ENCODE measurements around the gene HSPD1. TPM values are rescaled to one million over a fixed set of nuclear protein-coding genes. Genes with fewer than 3 reads are reported as not detected.
"Not testable (repeated sequence)": the region's sequence is repeated elsewhere in the genome, so short reads cannot be mapped to it uniquely, and the experiment has no call there.

The HSPD1 gene
- total RNA-seq, 4 donors from 2014 or later, result 76.8 to 258 (median 161) TPM

DNA sequence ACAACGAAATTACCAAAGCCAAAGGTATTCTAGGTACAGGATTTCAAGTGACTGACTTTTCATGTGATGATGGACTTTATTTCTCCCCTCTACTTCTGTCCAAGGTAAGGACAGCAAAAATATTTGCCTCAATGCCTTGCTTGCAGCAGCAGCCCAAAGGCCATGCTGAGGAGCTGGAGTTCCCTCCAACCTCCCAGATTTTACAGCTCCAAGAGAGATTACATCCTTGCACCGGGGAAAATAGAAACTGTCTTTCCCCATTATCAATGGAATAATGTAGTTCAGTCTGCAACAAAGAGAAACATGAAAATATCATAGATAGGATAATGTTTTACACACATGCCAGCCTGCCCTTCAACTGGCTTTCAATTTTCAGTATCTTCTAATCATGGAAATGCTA lies 13.5 kb downstream of the HSPD1 start:
- TF ChIP-seq POLR2A (IDR thresholded peaks at IDR 0.05), result no peak
- TF ChIP-seq, protein P1, sequence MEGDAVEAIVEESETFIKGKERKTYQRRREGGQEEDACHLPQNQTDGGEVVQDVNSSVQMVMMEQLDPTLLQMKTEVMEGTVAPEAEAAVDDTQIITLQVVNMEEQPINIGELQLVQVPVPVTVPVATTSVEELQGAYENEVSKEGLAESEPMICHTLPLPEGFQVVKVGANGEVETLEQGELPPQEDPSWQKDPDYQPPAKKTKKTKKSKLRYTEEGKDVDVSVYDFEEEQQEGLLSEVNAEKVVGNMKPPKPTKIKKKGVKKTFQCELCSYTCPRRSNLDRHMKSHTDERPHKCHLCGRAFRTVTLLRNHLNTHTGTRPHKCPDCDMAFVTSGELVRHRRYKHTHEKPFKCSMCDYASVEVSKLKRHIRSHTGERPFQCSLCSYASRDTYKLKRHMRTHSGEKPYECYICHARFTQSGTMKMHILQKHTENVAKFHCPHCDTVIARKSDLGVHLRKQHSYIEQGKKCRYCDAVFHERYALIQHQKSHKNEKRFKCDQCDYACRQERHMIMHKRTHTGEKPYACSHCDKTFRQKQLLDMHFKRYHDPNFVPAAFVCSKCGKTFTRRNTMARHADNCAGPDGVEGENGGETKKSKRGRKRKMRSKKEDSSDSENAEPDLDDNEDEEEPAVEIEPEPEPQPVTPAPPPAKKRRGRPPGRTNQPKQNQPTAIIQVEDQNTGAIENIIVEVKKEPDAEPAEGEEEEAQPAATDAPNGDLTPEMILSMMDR (IDR thresholded peaks at IDR 0.05), result no peak
- intact Hi-C loops (cut with DNase I; ENCODE audit: low total_unique reads), result no loop called here
- H3K27me3 ChIP-seq, result no peaks in the 10 kb centered on the region
- no peak overlapping the region for H3K27ac ChIP-seq
- H3K9me3 ChIP-seq, result no peaks in the 10 kb centered on the region
- no peak overlapping the region for H3K4me3 ChIP-seq
- no peaks in the 10 kb centered on the region for H3K36me3 ChIP-seq
- H3K4me1 ChIP-seq, result no peaks in the 10 kb centered on the region
- no peak for DNase-seq

DNA sequence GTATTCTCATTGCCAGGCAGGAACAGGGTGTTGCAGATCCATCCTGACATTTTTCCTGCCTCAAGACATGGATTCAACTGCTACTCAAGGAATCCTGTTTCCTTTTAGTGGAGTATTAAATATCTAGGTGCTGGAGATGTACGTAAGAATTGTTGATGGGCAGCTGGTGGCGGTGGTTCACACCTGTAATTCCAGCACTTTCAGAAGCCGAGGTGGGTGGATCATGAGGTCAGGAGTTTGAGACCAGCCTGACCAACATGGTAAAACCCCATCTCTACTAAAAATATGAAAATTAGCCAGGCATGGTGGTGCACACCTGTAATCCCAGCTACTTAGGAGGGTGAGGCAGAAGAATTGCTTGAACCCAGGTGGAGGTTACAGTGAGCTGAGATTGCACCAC lies 15.4 kb downstream of the HSPD1 start:
- intact Hi-C loops (cut with DNase I; ENCODE audit: low total_unique reads); H3K27me3 ChIP-seq; H3K36me3 ChIP-seq; H3K4me1 ChIP-seq; DNase-seq; H3K9me3 ChIP-seq; H3K27ac ChIP-seq; H3K4me3 ChIP-seq: not testable (repeated sequence)

DNA sequence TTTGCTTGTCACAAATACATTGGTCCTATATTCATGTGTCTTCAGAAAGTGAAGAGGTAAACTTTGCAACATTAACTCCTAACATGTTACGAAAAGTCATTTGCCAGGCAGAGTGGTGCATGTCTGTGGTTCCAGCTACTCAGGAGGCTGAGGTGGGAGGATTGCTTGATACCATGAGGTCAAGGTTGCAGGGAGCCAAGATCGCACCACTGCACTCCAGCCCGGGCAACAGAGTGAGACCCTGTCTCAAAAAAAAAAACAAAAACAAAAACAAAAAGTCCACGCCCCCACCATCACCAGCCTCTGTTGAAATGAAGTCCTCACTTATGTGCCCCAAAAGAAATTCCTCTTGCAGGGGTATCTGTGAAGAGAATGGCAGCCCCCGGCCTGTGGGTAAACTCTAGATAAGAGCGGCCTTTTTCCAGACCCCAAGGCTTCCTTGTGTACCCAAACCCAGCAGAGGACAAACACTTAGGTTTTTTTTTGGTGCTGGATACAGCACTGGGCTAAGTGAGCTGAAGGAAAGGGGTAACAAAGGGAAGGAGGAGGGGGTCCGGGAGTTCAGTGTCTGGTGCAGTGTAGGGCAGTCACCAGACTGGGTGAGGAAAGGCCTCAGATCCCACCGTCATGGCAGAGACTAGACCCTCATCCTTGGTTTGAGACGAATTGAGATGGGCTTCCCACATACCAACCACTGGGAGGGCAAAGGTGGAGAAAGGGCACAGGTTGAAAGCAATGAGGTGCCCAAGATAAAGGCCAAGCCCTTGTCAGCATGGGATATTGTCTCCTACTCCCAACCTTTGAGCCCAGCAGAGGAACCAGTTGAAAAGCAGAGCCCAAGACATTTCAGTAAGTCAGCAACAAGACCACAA lies 19.2 kb downstream of the HSPD1 start:
- intact Hi-C loops (cut with DNase I; ENCODE audit: low total_unique reads), result no loop called here
- no peak overlapping the region for H3K4me3 ChIP-seq
- no peaks in the 10 kb centered on the region for H3K4me1 ChIP-seq

DNA sequence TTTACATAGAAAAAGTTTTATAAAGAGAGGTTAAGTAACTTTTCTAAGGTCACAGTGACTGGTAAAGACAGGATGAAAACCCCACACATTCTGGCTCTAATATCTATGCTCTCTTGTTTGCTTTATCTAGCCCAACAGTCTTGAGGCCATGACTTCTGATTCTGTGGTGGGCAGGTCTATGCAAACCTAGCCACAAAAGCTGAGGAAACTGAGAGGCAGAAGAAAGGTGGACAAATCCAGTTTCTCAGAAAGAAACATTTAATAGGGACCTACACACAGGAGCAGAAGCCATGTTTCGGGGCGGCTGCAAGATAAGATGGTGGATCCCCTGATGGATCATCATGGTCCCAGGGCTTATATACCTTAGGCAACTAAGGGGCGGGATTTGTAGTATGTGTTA lies 21.8 kb downstream of the HSPD1 start:
- intact Hi-C loops (cut with DNase I; ENCODE audit: low total_unique reads), result no loop called here

More for the DNA sequence above, 19.2 kb downstream of the HSPD1 start:
- Histone ChIP-seq H3K27ac (no peak overlapping the region), H3K9me3 (no peaks in the 10 kb centered on the region), H3K36me3 (no peaks in the 10 kb centered on the region), H3K27me3 (no peaks in the 10 kb centered on the region)
- TF ChIP-seq, protein P1 (IDR thresholded peaks at IDR 0.05), result no peak
- TF ChIP-seq POLR2A (IDR thresholded peaks at IDR 0.05), result no peak
- no peak for DNase-seq

DNA sequence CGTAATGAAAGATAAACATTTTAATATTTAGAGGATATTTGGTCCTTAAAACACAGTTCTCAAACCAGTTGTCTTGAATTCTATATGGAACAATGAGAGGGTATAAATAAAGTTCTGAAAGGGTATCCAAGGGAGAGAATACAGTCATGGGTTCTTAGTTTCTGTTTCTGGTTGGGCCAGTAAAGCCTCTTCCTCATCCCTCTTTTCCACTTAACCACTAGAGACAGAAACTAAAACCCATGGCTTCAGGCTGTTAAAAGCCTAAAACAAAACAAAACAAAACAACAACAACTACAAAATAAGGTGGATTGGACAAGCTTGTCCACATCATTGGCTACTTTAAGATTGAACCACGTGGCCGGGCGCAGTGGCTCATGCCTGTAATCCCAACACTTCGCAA lies 27.5 kb downstream of the HSPD1 start:
- no peaks in the 10 kb centered on the region for H3K27me3 ChIP-seq
- intact Hi-C loops (cut with DNase I; ENCODE audit: low total_unique reads), result no loop called here
- no peaks in the 10 kb centered on the region for H3K4me1 ChIP-seq
- no peak for DNase-seq
- H3K36me3 ChIP-seq, result no peaks in the 10 kb centered on the region
- H3K4me3 ChIP-seq, result no peak overlapping the region
- no peaks in the 10 kb centered on the region for H3K9me3 ChIP-seq
- H3K27ac ChIP-seq, result no peak overlapping the region
- no peak for TF ChIP-seq POLR2A (IDR thresholded peaks at IDR 0.05)

More for the DNA sequence above, 21.8 kb downstream of the HSPD1 start:
- Histone ChIP-seq H3K9me3 (no peaks in the 10 kb centered on the region), H3K27ac (no peak overlapping the region), H3K36me3 (no peaks in the 10 kb centered on the region), H3K27me3 (no peaks in the 10 kb centered on the region), H3K4me1 (no peaks in the 10 kb centered on the region), H3K4me3 (no peak overlapping the region)
- TF ChIP-seq, protein P1 (IDR thresholded peaks at IDR 0.05), result no peak
- no peak for TF ChIP-seq POLR2A (IDR thresholded peaks at IDR 0.05)
- DNase-seq, result no peak

DNA sequence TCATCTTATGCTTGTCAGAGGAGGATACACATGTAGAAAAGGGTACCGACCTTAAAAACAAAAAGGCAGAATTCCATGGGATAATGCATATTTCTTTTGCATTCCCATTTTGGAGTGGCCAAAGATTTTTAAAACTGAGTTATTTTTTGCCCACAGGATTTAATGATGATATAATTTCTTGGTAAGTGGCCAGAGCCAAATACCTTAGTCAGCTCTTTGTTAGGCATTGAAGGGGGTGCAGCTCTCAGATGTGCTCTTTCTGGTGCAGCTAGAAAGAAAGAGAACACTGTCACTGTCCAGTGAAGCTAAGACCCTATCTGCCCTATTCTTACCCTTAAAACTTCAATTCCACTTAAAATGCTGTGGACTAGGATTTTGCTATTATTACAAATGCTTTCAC lies 35.5 kb downstream of the HSPD1 start:
- intact Hi-C loops (cut with DNase I; ENCODE audit: low total_unique reads), result no loop called here
- Histone ChIP-seq H3K27ac (no peak overlapping the region), H3K36me3 (no peaks in the 10 kb centered on the region), H3K4me1 (no peaks in the 10 kb centered on the region), H3K27me3 (no peaks in the 10 kb centered on the region), H3K9me3 (no peaks in the 10 kb centered on the region), H3K4me3 (no peak overlapping the region)
- DNase-seq, result no peak
- TF ChIP-seq, protein P1 (IDR thresholded peaks at IDR 0.05), result no peak
- no peak for TF ChIP-seq POLR2A (IDR thresholded peaks at IDR 0.05)

All from uterus (tissue), 4 donors.